CD14-positive monocyte (primary cell): ENCODE results near the gene HTR2C. TPM values are rescaled to one million over a fixed set of nuclear protein-coding genes. Genes with fewer than 3 reads are reported as not detected.
"Not testable (repeated sequence)": the region's sequence is repeated elsewhere in the genome, so short reads cannot be mapped to it uniquely, and the experiment has no call there.

ENCODE experiments used
- DNase-seq, 3 donors: peaks; one replicate each; pipeline ENCODE4 v3.0.0-alpha.2; 2011 to 2022
- H2AFZ ChIP-seq: 2 replicates; pipeline ENCODE4 v1.6.0; 2012; ENCODE audit warnings: mild to moderate bottlenecking, low read depth, low read length, inconsistent platforms; ENCODE audit not compliant: insufficient read depth, poor library complexity, severe bottlenecking
- H3K27ac ChIP-seq, 2 donors: 1 replicate in 1 of 2; 2 replicates in 1 of 2; pipeline ENCODE4 v1.5.1; 2012 to 2013; ENCODE audit warnings: low read length in 2 of 2, control low read depth in 1 of 2, inconsistent platforms in 1 of 2, low read depth in 1 of 2, mild to moderate bottlenecking in 1 of 2
- H3K27me3 ChIP-seq, 2 donors: one replicate each; pipeline versions ENCODE4 v1.6.0 to v1.6.1; 2011 to 2013; ENCODE audit warnings: low read length in 2 of 2; ENCODE audit not compliant: control insufficient read depth in 2 of 2, insufficient read depth in 2 of 2
- H3K36me3 ChIP-seq, 2 donors: replicated peaks in 1 of 2; 1 replicate in 1 of 2; 2 replicates in 1 of 2; pipeline versions ENCODE4 v1.5.1 to v1.6.1; 2012 to 2013; ENCODE audit warnings: low read length in 2 of 2, control low read depth in 1 of 2, inconsistent platforms in 1 of 2, mild to moderate bottlenecking in 1 of 2; ENCODE audit not compliant: insufficient read depth in 2 of 2, control insufficient read depth in 1 of 2
- H3K4me1 ChIP-seq, 2 donors: 1 replicate in 1 of 2; 2 replicates in 1 of 2; pipeline versions ENCODE4 v1.5.1 to v1.6.1; 2012 to 2013; ENCODE audit warnings: low read length in 2 of 2, control low read depth in 1 of 2, inconsistent platforms in 1 of 2, mild to moderate bottlenecking in 1 of 2, moderate library complexity in 1 of 2; ENCODE audit not compliant: insufficient read depth in 2 of 2, control insufficient read depth in 1 of 2
- H3K4me2 ChIP-seq: replicated peaks from 2 replicates; pipeline ENCODE3; 2012; ENCODE audit warnings: low read length, moderate library complexity, mild to moderate bottlenecking; ENCODE audit not compliant: poor library complexity, severe bottlenecking; ENCODE audit errors: extremely low read depth
- H3K4me3 ChIP-seq, 3 experiments: fragments of 200-600 bp in 1 of 3; sonication (generic) in 1 of 3; replicated peaks in 1 of 3; 1 replicate in 2 of 3; 2 replicates in 1 of 3; pipeline ENCODE4 v1.5.1; 2011 to 2013; ENCODE audit warnings: low read length in 3 of 3, mild to moderate bottlenecking in 3 of 3, control low read depth in 2 of 3, low read depth in 2 of 3, inconsistent platforms in 1 of 3, moderate library complexity in 1 of 3
- H3K79me2 ChIP-seq: 2 replicates; pipeline ENCODE4 v1.6.0; 2012; ENCODE audit warnings: mild to moderate bottlenecking, control low read depth, inconsistent platforms, low read length, moderate library complexity; ENCODE audit not compliant: insufficient read depth
- H3K9ac ChIP-seq: 2 replicates; pipeline ENCODE4 v1.6.0; 2017; ENCODE audit warnings: low read length, mild to moderate bottlenecking; ENCODE audit not compliant: insufficient read depth, poor library complexity, severe bottlenecking
- H3K9me3 ChIP-seq, 2 donors: replicated peaks in 1 of 2; 1 replicate in 1 of 2; 2 replicates in 1 of 2; pipeline versions ENCODE4 v1.5.1 to v1.6.1; 2012 to 2013; ENCODE audit warnings: low read length in 2 of 2, control low read depth in 1 of 2; ENCODE audit not compliant: control insufficient read depth in 1 of 2, insufficient read depth in 1 of 2
- H4K20me1 ChIP-seq: 2 replicates; pipeline ENCODE4 v1.6.0; 2012; ENCODE audit warnings: mild to moderate bottlenecking, low read length, control low read depth, moderate library complexity; ENCODE audit not compliant: insufficient read depth
- H3K27ac Mint-ChIP-seq, 7 donors: one replicate each; pipeline ENCODE4 v1.8.0; 2020; ENCODE audit warnings: mild to moderate bottlenecking in 7 of 7, mixed read lengths in 7 of 7, moderate library complexity in 6 of 7, inconsistent platforms in 2 of 7
- H3K27me3 Mint-ChIP-seq, 3 donors: one replicate each; pipeline ENCODE4 v1.8.0; 2021 to 2022; ENCODE audit warnings: low read depth in 3 of 3, mild to moderate bottlenecking in 3 of 3, mixed read lengths in 3 of 3, moderate library complexity in 3 of 3, inconsistent platforms in 1 of 3
- H3K36me3 Mint-ChIP-seq, 2 donors: one replicate each; pipeline ENCODE4 v1.8.0; 2020; ENCODE audit warnings: mixed read lengths in 2 of 2, inconsistent platforms in 1 of 2, mild to moderate bottlenecking in 1 of 2
- H3K4me1 Mint-ChIP-seq: one replicate; pipeline ENCODE4 v1.8.0; 2020; ENCODE audit warnings: mild to moderate bottlenecking, mixed read lengths
- H3K4me3 Mint-ChIP-seq, 2 donors: one replicate each; pipeline ENCODE4 v1.8.0; 2020; ENCODE audit warnings: mild to moderate bottlenecking in 2 of 2, mixed read lengths in 2 of 2, moderate library complexity in 1 of 2
- H3K9me3 Mint-ChIP-seq, 7 donors: one replicate each; pipeline ENCODE4 v1.8.0; 2020 to 2022; ENCODE audit warnings: mixed read lengths in 7 of 7, mild to moderate bottlenecking in 6 of 7, moderate library complexity in 6 of 7, inconsistent platforms in 2 of 7
- WGBS: methylation state at CpG from one replicate; pipeline ENCODE4 v1.1.5; 2013; ENCODE audit warnings: missing lambda C conversion rate; ENCODE audit not compliant: insufficient coverage; 5-methylcytosine and 5-hydroxymethylcytosine counted together
- intact Hi-C, 2 donors: fragments of 100-400 bp; cut with micrococcal nuclease; formaldehyde crosslinking; loops; one replicate each; pipeline versions ENCODE4 v1.15.0 to v1.15.1; 2023
- polyA plus RNA-seq, 3 donors: library from polyadenylated mRNA; depleted of rRNA in 1 of 3; unstranded in 2 of 3; stranded (reverse) in 1 of 3; fragments of 300-500 nt in 2 of 3; fragments of >200 nt in 1 of 3; fragmentation: Illumina TruSeq in 2 of 3; gene quantifications; 1 replicate in 2 of 3; 2 replicates in 1 of 3; pipeline ENCODE4 v1.2.3, GENCODE V29; 2012 to 2021
- TF ChIP-seq, protein P1 (sequence below): fragments of 200-600 bp; IDR thresholded peaks from one replicate; pipeline ENCODE4 v1.8.0; 2022; ENCODE audit warnings: antibody characterized with exemption, mild to moderate bottlenecking

HTR2C gene
- polyA plus RNA-seq, 3 donors, result 0.04 TPM; not detected in 2

GRCh38 chrX:114675365-114675764 lies 91.5 kb downstream of the HTR2C start:
- no peak for DNase-seq
- Mint-ChIP-seq H3K36me3 (no peaks in the 10 kb centered on the region), H3K27ac (no peak overlapping the region), H3K4me3 (no peak overlapping the region), H3K9me3 (peaks cover 0 to 3% (median 0%) of the 10 kb centered on the region in 7 donors), H3K27me3 (peaks cover 0 to 2% (median 0%) of the 10 kb centered on the region in 3 donors), H3K4me1 (no peaks in the 10 kb centered on the region)
- Histone ChIP-seq H3K27ac (no peak overlapping the region), H3K9ac (no peak overlapping the region), H3K4me1 (no peaks in the 10 kb centered on the region), H2AFZ (no peak overlapping the region), H3K79me2 (no peaks in the 10 kb centered on the region), H3K27me3 (no peaks in the 10 kb centered on the region), H3K36me3 (no peaks in the 10 kb centered on the region), H3K9me3 (no peaks in the 10 kb centered on the region), H4K20me1 (no peaks in the 10 kb centered on the region), H3K4me2 (no peak overlapping the region), H3K4me3 (no peak overlapping the region)
- TF ChIP-seq, protein P1, sequence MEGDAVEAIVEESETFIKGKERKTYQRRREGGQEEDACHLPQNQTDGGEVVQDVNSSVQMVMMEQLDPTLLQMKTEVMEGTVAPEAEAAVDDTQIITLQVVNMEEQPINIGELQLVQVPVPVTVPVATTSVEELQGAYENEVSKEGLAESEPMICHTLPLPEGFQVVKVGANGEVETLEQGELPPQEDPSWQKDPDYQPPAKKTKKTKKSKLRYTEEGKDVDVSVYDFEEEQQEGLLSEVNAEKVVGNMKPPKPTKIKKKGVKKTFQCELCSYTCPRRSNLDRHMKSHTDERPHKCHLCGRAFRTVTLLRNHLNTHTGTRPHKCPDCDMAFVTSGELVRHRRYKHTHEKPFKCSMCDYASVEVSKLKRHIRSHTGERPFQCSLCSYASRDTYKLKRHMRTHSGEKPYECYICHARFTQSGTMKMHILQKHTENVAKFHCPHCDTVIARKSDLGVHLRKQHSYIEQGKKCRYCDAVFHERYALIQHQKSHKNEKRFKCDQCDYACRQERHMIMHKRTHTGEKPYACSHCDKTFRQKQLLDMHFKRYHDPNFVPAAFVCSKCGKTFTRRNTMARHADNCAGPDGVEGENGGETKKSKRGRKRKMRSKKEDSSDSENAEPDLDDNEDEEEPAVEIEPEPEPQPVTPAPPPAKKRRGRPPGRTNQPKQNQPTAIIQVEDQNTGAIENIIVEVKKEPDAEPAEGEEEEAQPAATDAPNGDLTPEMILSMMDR, result no peak
- intact Hi-C loops, result no loop called here
- WGBS, result no CpG with 5 or more reads among the region's 2 CpGs

DNA sequence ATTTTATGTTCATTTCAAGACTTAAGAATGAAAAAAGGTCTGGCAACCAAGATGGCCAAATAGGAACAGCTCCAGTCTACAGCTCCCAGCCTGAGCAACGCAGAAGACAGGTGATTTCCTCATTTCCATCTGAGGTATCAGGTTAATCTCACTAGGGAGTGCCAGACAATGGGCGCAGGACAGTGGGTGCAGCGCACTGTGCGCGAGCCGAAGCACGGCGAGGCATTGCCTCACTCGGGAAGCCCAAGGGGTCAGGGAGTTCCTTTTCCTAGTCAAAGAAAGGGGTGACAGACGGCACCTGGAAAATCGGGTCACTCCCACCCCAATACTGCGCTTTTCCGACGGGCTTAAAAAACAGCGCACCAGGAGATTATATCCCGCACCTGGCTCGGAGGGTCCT lies 116.6 kb downstream of the HTR2C start:
- H3K27me3 ChIP-seq, DNase-seq, H3K36me3 ChIP-seq, intact Hi-C loops, H3K4me1 Mint-ChIP-seq, H3K36me3 Mint-ChIP-seq, H3K4me2 ChIP-seq, H3K79me2 ChIP-seq, H3K9me3 ChIP-seq, H4K20me1 ChIP-seq, H3K4me3 Mint-ChIP-seq, H3K27me3 Mint-ChIP-seq, H3K27ac Mint-ChIP-seq, H3K9ac ChIP-seq, H2AFZ ChIP-seq, H3K9me3 Mint-ChIP-seq, H3K4me3 ChIP-seq, H3K27ac ChIP-seq, H3K4me1 ChIP-seq: not testable (repeated sequence)
- 0% methylated on average over 1 of the region's 17 CpGs for WGBS
